Tibial nerve (tissue), 4 donors: ENCODE results near the gene HEPACAM2. TPM values are rescaled to one million over a fixed set of nuclear protein-coding genes. Genes with fewer than 3 reads are reported as not detected.

ENCODE experiments used
- DNase-seq, 2 donors: peaks; one replicate each; pipeline ENCODE4 v3.0.0-alpha.2; 2019; ENCODE audit warnings: low spot score in 2 of 2
- H3K27ac ChIP-seq, 4 donors: fragments of 200-600 bp; sonication (generic) in 3 of 4; one replicate each; pipeline ENCODE4 v1.5.1; 2017 to 2019; ENCODE audit warnings: mild to moderate bottlenecking in 1 of 4
- H3K27me3 ChIP-seq, 2 donors: fragments of 200-600 bp; sonication (generic) in 1 of 2; one replicate each; pipeline versions ENCODE4 v1.5.1 to v1.6.0; 2017 to 2019
- H3K36me3 ChIP-seq, 3 donors: fragments of 200-600 bp; sonication (generic); one replicate each; pipeline ENCODE4 v1.5.1; 2018 to 2019
- H3K4me1 ChIP-seq, 4 donors: fragments of 200-600 bp; sonication (generic) in 3 of 4; one replicate each; pipeline ENCODE4 v1.5.1; 2017 to 2019
- H3K4me3 ChIP-seq, 4 donors: fragments of 200-600 bp; sonication (generic) in 3 of 4; one replicate each; pipeline ENCODE4 v1.5.1; 2017 to 2019; ENCODE audit warnings: mild to moderate bottlenecking in 1 of 4, moderate library complexity in 1 of 4
- H3K9me3 ChIP-seq, 4 donors: fragments of 200-600 bp; sonication (generic) in 3 of 4; one replicate each; pipeline ENCODE4 v1.5.1; 2017 to 2019
- EP300 ChIP-seq, 2 donors: sonication (generic); formaldehyde crosslinking; IDR thresholded peaks; one replicate each; pipeline ENCODE4 v1.6.1; 2017; ENCODE audit warnings: antibody characterized with exemption in 2 of 2, mild to moderate bottlenecking in 1 of 2
- POLR2A ChIP-seq, 2 donors: fragments of 450-650 bp; IDR thresholded peaks; one replicate each; pipeline ENCODE4 v1.6.1; 2017; ENCODE audit warnings: antibody characterized with exemption in 2 of 2, mild to moderate bottlenecking in 2 of 2, moderate library complexity in 2 of 2
- WGBS, 2 donors: methylation state at CpG; one replicate each; pipeline ENCODE4 v1.1.5; 2018; 5-methylcytosine and 5-hydroxymethylcytosine counted together
- total RNA-seq, 4 donors: library from RNA; depleted of rRNA; stranded (reverse); fragments of >200 nt; gene quantifications; one replicate each; pipeline ENCODE4 v1.1.0, GENCODE V29; 2016
- TF ChIP-seq, protein P1 (sequence below), 5 experiments: fragments of 200-600 bp in 3 of 5; fragments of 450-650 bp in 2 of 5; sonication (generic) in 3 of 5; IDR thresholded peaks; one replicate each; pipeline ENCODE4 v1.5.1; 2016 to 2019; ENCODE audit warnings: antibody characterized with exemption in 5 of 5, mild to moderate bottlenecking in 3 of 5, moderate library complexity in 2 of 5

Gene HEPACAM2
- total RNA-seq, 4 donors from 2014 or later = not detected

DNA sequence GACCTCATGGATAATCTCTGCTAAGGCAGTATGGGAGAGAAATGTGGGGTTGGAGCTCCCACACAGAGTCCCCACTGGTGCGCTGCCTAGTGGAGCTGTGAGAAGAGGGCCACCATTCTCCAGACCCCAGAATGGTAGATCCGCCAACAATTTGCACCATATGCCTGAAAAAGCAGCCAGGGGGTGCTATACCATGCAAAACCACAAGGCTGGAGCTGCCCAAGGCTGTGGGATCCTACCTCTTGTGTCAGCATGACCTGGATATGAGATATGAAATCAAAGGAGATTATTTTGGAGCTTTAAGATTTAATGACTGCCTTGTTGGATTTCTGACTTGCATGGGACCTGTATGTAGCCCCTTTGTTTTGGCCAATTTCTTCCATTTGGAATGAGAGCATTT is 51.0 kb downstream of the HEPACAM2 start:
- H3K27me3 ChIP-seq = no peaks in the 10 kb centered on the region
- peaks cover 0 to 21% (median 0%) of the 10 kb centered on the region in 4 donors for H3K9me3 ChIP-seq
- H3K36me3 ChIP-seq = no peaks in the 10 kb centered on the region
- no peaks in the 10 kb centered on the region for H3K4me1 ChIP-seq
- WGBS, 2 donors = 84 to 93% methylated on average over 2 of the region's 2 CpGs
- H3K27ac ChIP-seq = no peak overlapping the region
- no peak for TF ChIP-seq POLR2A (IDR thresholded peaks at IDR 0.05)
- TF ChIP-seq, protein P1, sequence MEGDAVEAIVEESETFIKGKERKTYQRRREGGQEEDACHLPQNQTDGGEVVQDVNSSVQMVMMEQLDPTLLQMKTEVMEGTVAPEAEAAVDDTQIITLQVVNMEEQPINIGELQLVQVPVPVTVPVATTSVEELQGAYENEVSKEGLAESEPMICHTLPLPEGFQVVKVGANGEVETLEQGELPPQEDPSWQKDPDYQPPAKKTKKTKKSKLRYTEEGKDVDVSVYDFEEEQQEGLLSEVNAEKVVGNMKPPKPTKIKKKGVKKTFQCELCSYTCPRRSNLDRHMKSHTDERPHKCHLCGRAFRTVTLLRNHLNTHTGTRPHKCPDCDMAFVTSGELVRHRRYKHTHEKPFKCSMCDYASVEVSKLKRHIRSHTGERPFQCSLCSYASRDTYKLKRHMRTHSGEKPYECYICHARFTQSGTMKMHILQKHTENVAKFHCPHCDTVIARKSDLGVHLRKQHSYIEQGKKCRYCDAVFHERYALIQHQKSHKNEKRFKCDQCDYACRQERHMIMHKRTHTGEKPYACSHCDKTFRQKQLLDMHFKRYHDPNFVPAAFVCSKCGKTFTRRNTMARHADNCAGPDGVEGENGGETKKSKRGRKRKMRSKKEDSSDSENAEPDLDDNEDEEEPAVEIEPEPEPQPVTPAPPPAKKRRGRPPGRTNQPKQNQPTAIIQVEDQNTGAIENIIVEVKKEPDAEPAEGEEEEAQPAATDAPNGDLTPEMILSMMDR (IDR thresholded peaks at IDR 0.05) = no peak
- no peak for TF ChIP-seq EP300 (IDR thresholded peaks at IDR 0.05)
- DNase-seq = no peak
- no peak overlapping the region for H3K4me3 ChIP-seq

DNA sequence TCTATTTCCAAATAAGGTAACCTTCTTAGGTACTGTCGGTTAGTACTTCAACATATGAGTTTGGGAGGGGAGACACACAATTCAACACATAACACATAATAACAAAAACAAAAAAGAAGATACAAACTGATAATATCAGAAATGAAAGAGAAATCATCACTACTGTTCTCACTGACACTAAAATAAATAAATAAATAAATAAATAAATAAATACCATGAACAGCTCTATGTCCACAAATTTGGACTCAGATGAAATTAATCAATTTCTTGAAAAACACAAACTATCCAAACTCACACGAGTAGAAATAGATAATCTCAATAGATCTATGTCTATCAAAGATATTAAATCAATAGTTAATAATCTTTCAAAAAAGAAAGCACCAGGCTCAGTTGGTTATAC is 53.6 kb downstream of the HEPACAM2 start:
- Histone ChIP-seq H3K27me3 (no peaks in the 10 kb centered on the region), H3K36me3 (no peaks in the 10 kb centered on the region), H3K4me3 (no peak overlapping the region), H3K4me1 (no peaks in the 10 kb centered on the region), H3K9me3 (peaks cover 0 to 36% (median 0%) of the 10 kb centered on the region in 4 donors), H3K27ac (no peak overlapping the region)
- TF ChIP-seq, protein P1 (IDR thresholded peaks at IDR 0.05) = no peak
- TF ChIP-seq EP300 (IDR thresholded peaks at IDR 0.05) = no peak
- no peak for TF ChIP-seq POLR2A (IDR thresholded peaks at IDR 0.05)
- DNase-seq = no peak
- WGBS, 2 donors = 70 to 76% methylated on average over 2 of the region's 2 CpGs

DNA sequence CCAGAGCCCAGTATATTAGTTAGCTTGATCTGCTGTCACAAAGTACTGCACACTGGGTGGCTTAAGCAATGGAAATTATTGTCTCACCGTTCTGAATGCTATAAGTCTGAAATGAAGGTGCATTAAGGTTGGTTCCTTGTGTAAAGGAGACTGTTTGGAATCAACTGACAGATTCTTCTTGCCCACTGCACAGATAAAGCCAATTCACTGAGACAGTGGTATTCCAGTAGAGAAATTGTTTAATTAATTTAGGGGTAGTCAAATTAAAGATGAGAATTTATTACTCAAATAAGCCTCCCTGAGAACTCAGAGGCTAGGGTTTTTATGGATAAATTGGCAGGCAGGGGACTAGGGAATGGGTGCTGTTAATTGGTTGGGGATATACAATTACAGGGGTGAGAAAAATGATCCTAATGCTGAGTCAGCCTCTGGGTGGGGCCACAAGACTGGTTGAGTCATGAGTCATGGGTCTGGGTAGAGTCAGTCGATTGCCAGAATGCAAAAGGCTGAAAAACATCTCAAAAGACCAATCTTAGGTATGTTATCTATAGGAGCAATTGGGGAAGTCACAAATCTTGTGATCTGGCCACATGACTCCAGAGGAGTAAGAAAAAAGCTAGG is 54.6 kb downstream of the HEPACAM2 start:
- WGBS, 2 donors = 70 to 72% methylated on average over 2 of the region's 2 CpGs
- no peaks in the 10 kb centered on the region for H3K4me1 ChIP-seq
- DNase-seq = no peak
- H3K4me3 ChIP-seq = no peak overlapping the region
- H3K27me3 ChIP-seq = no peaks in the 10 kb centered on the region
- TF ChIP-seq, protein P1 (IDR thresholded peaks at IDR 0.05) = no peak
- no peak for TF ChIP-seq EP300 (IDR thresholded peaks at IDR 0.05)
- TF ChIP-seq POLR2A (IDR thresholded peaks at IDR 0.05) = no peak
- H3K9me3 ChIP-seq = peaks cover 0 to 36% (median 0%) of the 10 kb centered on the region in 4 donors
- H3K27ac ChIP-seq = no peak overlapping the region
- H3K36me3 ChIP-seq = no peaks in the 10 kb centered on the region

DNA sequence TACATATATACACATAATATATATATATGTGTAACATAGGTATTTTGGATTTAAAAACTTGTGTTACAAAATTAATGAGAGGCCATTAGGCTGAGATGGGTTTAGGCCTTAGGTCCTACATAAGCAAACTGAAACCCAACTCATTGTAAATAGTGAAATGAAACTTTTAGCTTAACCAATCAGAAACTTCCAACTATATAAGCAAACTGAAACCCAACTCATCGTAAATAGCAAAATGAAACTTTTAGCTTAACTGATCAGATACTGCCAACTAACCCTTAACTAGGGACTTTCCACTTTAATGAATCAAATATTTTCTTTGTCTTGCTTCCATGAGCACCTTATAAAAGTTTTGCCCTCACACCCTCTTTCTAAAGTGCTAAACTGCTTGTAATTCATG is 60.8 kb downstream of the HEPACAM2 start:
- 56 to 65% methylated on average over 1 of the region's 1 CpG for WGBS, 2 donors
- Histone ChIP-seq H3K4me3 (no peak overlapping the region), H3K4me1 (no peaks in the 10 kb centered on the region), H3K9me3 (peaks cover 0 to 23% (median 0%) of the 10 kb centered on the region in 4 donors), H3K27me3 (no peaks in the 10 kb centered on the region), H3K36me3 (no peaks in the 10 kb centered on the region), H3K27ac (no peak overlapping the region)
- TF ChIP-seq, protein P1 (IDR thresholded peaks at IDR 0.05) = no peak
- no peak for TF ChIP-seq POLR2A (IDR thresholded peaks at IDR 0.05)
- TF ChIP-seq EP300 (IDR thresholded peaks at IDR 0.05) = no peak
- DNase-seq = no peak

DNA sequence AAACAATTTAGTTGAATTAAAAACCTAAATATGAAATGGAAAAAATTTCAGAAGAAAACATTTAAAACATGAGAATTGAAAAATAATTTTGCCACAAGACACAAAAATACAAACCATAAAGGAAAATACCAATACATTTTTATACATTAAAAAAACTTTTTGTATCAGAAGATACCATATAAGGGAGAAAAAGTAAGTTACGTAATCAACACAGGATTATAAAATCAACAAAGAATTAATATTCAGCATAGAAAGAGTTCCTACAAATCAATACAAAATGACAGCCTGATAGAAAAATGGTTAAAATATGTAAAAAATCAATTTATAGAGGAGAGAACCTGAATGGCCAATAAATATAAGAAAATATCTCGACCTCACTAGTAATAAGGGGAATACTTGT is 61.5 kb downstream of the HEPACAM2 start:
- no peak overlapping the region for H3K27ac ChIP-seq
- peaks cover 0 to 17% (median 0%) of the 10 kb centered on the region in 4 donors for H3K9me3 ChIP-seq
- WGBS, 2 donors = 93 to 95% methylated on average over 2 of the region's 2 CpGs
- no peaks in the 10 kb centered on the region for H3K36me3 ChIP-seq
- no peak for TF ChIP-seq POLR2A (IDR thresholded peaks at IDR 0.05)
- TF ChIP-seq, protein P1 (IDR thresholded peaks at IDR 0.05) = no peak
- TF ChIP-seq EP300 (IDR thresholded peaks at IDR 0.05) = no peak
- H3K4me1 ChIP-seq = no peaks in the 10 kb centered on the region
- no peak for DNase-seq
- H3K27me3 ChIP-seq = no peaks in the 10 kb centered on the region
- no peak overlapping the region for H3K4me3 ChIP-seq
